Measurements from ENCODE around the gene CYTH3.
"Not testable (repeated sequence)": the region's sequence is repeated elsewhere in the genome, so short reads cannot be mapped to it uniquely, and the experiment has no call there.

CYTH3 gene

DNA sequence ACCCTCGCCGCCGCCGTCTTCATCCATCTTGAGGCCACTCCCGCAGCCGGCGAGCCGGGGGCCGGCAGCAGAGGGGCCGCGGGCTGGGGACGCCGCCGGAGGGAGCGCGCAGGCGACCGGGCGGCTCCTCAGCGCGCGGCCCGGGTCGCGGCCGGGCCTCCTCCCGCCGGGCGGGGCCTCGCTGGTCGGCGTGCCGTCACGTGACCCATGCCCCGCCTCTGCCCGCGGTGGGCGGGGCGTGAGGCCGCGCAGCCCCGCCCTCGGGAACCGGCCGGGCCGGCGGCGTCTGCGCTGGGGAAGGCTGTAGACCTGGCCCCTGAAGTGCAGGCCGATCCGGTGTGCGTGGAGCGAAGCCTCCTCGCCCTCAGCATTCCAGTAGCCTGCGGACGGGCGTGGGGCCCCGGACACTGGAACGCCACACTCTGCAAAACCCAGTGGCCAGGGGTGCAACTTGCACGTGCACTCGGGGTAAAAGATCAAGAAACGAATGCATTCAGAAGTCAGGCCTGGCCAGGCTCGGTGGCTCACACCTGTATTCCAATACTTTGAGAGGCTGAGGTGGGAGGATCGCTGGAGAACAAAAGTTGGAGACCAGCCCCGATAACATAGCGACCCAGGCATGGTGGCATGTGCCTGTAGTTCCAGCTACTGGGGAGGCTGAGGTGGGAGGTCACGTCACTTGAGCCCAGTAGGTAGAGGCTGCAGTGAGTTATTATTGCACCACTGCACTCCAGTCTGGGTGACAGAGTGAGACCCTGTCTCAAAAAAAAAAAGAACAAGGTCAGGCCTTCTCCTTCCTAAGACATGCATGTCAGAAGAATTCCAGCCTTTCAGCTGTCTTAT, at the start of gene CYTH3:
TSS of gene CYTH3 (minus strand) at position 144 of the 843 bp plus-strand sequence. CDS start at position 27, 117 bp downstream.
- peak; percentile 68 for DNase-seq (ENCODE audit: low read depth)

GRCh38 chr7:6320791-6321190, 48.4 kb upstream of the CYTH3 start:
- DNase-seq (ENCODE audit: low read depth) = no peak

GRCh38 chr7:6317797-6318438, 45.5 kb upstream of the CYTH3 start:
- DNase-seq (ENCODE audit: low read depth) = no peak

DNA sequence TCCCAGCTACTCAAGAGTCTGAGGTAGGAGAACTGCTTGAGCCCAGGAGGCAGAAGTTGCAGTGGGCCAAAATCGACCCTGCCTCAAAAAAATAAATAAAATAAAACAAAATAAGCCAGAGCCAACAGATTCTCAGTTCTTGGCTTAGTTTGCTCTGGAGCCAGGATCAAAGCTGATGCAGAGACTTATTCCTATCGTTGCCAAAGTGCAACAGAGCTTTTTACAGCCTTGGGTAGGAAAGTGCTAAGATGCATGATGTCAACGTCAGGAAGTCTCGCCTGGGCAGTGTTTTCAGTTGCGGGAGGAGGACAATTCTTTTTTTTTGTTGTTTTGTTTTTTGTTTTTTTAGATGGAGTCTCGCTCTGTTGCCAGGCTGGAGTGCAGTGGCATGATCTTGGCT, 43.8 kb upstream of the CYTH3 start:
- no peak for DNase-seq (ENCODE audit: low read depth)

GRCh38 chr7:6315746-6316145, 43.3 kb upstream of the CYTH3 start:
- DNase-seq (ENCODE audit: low read depth) = no peak

DNA sequence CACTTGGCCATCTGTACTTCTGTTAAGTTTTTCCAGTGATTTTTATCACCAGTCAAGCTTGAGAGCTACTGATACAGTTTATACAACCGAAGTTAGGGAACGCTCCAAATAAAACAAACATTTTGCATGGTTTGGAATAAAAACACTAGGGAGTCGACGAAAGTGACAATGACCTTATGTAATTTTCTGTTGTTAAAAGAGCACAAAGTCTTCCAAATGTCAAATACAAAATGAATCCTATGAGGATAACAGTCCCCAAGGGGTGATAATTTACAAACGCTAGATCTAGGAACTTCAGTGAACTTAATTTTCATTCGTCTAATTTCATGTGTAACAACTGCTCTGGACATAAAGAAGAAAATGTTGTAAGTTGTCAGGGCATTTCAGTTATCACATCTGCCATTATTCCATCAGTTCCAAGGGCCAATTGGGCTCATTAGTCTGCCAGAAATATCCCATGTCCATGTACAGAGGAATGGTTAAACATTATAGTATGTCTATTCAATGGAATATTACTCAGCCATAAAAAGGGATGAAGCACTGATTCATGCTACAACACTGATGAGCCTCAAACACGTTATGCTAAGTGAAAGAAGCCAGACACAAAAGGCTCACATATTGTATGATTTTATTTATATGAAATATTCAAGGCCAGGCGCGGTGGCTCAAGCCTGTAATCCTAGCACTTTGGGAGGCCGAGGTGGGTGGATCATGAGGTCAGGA, 38.0 kb upstream of the CYTH3 start:
- DNase-seq (ENCODE audit: low read depth) = no peak

DNA sequence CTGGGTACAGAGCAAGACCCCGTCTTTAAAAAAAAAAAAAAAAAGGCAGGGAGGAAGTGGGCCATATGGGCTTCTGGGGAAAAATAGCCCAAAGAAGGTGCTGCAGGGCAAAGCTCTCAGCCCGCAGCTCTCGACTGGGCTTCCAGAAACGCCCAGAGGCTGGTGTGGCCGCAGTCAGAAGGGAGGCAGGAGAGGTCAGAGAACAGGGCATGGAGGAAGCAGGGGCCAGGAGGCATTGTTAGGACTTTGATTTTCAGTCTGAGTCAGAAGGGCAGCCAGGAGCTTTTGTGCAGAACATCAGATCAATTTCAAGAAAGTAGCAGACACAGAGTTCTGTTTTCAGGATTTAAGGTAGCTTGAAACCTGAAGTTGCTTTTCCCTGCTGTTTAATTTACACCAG, 35.3 kb upstream of the CYTH3 start:
- no peak for DNase-seq (ENCODE audit: low read depth)

DNA sequence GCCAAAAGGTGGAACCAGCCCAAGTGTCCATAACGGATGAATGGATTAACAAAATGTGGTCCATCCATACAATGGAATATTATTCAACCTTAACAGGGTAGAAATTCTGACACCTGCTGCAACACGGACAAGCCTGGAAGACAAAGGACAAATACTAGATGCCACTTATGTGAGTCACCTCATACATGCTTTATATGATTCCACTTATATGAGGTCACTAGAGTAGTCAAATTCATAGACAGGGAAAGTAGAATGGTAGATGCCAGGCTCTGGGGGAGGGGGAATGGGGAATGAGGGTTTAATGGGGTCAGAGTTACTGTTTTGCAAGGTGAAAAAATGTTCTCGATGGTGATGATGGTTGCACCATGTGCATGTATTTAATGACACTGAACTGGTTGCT, 34.0 kb upstream of the CYTH3 start:
- no peak for DNase-seq (ENCODE audit: low read depth)

DNA sequence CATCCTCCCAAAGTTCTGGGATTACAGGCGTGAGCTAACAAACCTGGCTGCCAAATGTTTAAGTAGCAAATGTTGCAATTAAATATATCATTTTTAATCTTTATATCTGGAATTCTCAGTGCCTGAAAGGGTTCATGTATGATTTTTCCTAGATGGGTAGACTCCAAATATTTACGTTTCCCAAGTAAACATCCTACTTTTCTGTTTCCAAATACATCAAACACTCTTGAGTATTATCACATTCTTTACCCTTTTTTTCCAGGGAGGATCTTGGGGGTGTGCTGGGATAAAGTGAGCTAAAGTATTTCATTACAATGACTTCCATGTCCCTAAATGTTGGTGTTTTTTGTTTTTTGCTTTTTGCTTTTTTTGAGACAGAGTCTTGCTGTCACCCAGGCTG, 32.9 kb upstream of the CYTH3 start:
- DNase-seq (ENCODE audit: low read depth) = no peak

- not testable (repeated sequence) for DNase-seq (ENCODE audit: low read depth)
Measured at GRCh38 chr7:6301446-6301845, 29.0 kb upstream of the CYTH3 start.

GRCh38 chr7:6299774-6300173, 27.4 kb upstream of the CYTH3 start:
- no peak for DNase-seq (ENCODE audit: low read depth)

GRCh38 chr7:6294839-6295238, 22.4 kb upstream of the CYTH3 start:
- no peak for DNase-seq (ENCODE audit: low read depth)

DNA sequence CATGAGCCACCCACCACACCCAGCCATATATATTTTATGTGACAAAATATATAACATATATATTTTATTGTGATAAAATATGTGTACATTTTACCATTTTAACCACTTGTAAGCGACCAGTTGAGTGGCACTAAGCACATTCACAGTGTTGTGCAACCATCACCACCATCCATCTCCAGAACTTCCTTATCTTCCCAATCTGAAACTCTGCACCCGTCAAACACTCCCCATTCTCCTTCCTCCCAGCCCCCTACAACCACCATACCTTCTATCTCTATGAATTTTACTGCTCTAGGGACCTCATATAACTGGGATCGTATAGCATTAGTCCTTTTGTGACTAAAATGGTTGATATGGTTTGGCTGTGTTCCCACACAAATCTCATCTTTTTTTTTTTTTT, 20.8 kb upstream of the CYTH3 start:
- no peak for DNase-seq (ENCODE audit: low read depth)

DNA sequence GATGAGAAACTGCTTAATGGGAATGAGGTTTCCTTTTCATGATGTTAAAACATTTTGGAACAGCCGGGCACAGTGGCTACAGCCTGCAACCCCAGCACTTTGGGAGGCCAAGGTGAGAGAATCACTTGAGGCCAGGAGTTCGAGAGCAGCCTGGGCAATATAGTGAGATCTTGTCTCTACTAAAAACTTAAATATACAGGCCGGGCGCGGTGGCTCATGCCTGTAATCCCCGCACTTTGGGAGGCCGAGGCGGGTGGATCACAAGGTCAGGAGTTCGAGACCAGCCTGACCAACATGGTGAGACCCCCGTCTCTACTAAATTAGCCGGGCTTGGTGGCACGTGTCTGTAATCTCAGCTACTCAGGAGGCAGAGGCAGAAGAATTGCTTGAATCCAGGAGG, 19.5 kb upstream of the CYTH3 start:
- DNase-seq (ENCODE audit: low read depth) = not testable (repeated sequence)

GRCh38 chr7:6291531-6291930, 19.1 kb upstream of the CYTH3 start:
- DNase-seq (ENCODE audit: low read depth) = no peak

- no peak for DNase-seq (ENCODE audit: low read depth)
Measured at GRCh38 chr7:6290319-6290741, 17.9 kb upstream of the CYTH3 start.

- no peak for DNase-seq (ENCODE audit: low read depth)
Measured at GRCh38 chr7:6288270-6288860, 15.9 kb upstream of the CYTH3 start.

GRCh38 chr7:6286486-6286885, 14.1 kb upstream of the CYTH3 start:
- no peak for DNase-seq (ENCODE audit: low read depth)

DNA sequence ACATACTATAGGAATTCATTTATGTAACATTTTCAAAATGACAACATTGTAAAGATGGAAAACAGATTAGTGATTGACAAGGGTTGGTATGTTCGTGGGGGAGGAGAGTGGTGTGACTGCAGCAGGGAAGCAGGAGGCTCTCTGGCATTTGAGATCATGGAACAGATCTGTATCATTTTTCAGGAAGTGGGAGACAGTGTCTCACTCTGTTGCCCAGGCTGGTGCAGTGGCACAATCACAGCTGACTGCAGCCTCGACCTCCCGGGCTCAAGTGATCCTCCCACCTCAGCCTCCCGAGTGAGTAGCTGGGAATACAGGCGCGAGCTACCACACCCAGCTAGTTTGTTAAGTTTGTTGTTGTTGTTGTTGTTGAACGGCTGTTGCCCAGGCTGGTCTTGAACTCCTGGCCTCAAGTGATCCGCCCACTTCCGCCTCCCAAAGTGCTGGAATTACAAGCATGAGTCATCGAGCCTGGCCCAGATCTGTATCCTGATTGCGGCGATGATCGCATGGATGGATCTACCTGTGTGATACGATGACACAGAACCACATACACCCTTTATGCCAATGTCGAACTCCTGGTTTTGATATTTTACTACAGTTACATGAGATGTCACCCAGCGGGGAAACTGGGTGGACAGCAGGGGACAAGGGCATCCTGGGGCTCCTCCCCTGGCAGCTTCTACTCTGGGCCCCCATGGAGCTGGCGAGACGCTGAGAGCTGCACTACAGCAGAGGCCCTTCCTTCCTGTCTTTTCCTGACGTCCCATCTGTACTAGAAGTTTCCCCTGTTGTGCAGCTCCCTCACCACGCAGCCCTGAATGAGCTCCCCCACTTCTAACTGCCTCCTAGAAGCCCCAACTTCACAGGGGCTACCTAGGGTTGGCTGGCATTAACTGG, 12.3 kb upstream of the CYTH3 start:
- DNase-seq (ENCODE audit: low read depth) = no peak

GRCh38 chr7:6284055-6284400, 11.6 kb upstream of the CYTH3 start:
- DNase-seq (ENCODE audit: low read depth) = no peak

- DNase-seq (ENCODE audit: low read depth) = not testable (repeated sequence)
Measured at GRCh38 chr7:6283391-6284054, 11.1 kb upstream of the CYTH3 start.

Measured in activated T-cell treated with anti-CD3 and anti-CD28 coated beads for 24 hours (primary cell).